ENCODE data around the gene SNAI1. TPM values are rescaled to one million over a fixed set of nuclear protein-coding genes. Genes with fewer than 3 reads are reported as not detected.

Gene SNAI1
- total RNA-seq, 2 experiments from 2014 or later = 1.6 to 3.6 TPM

- H3K9me2 ChIP-seq (ENCODE audit: insufficient read depth, low read length) = no peaks in the 10 kb centered on the region
- H2AFZ ChIP-seq (ENCODE audit: low read length) = peak overlapping the region; percentile 91
- no peak for TF ChIP-seq CTCF (conservative IDR thresholded peaks at IDR 0.05; ENCODE audit: low read length)
- no peak for TF ChIP-seq EZH2phosphoT487 (IDR thresholded peaks at IDR 0.05; ENCODE audit: borderline replicate concordance, low read depth, low read length)
- H3K4me3 ChIP-seq (ENCODE audit: low read depth, low read length, poor library complexity, severe bottlenecking) = peak overlapping the region; percentile 20
- peaks cover 14% of the 10 kb centered on the region for H3K4me1 ChIP-seq (ENCODE audit: insufficient read depth, low read length, poor library complexity, severe bottlenecking)
- POLR2A ChIA-PET = interaction anchor here (0.6 to 3.2 kb wide), 2 partner anchors 10 to 24 kb away, joined by 5 to 10 read pairs; no protein-coding TSS in a partner anchor
- H3K36me3 ChIP-seq (ENCODE audit: insufficient read depth, low read length) = no peaks in the 10 kb centered on the region
- CTCF ChIA-PET (ENCODE audit: unreplicated experiment) = no interaction called here
- H3K4me2 ChIP-seq (ENCODE audit: low read length) = peak overlapping the region; percentile 60
- H3K79me2 ChIP-seq (ENCODE audit: insufficient read depth, low read depth, low read length) = no peaks in the 10 kb centered on the region
- no TSS peak for BruUV-seq (replicated peaks)
- no peaks in the 10 kb centered on the region for H3K9me3 ChIP-seq (ENCODE audit: low read length)
- H3K27ac ChIP-seq (ENCODE audit: low read depth, low read length, poor library complexity, severe bottlenecking) = peak overlapping the region; percentile 14
- no peaks in the 10 kb centered on the region for H4K20me1 ChIP-seq (ENCODE audit: insufficient read depth, low read length)
- DNase-seq (ENCODE audit: low spot score) = peak; percentile 49
- intact Hi-C loops (cut with micrococcal nuclease; ENCODE audit: unreplicated experiment) = no loop called here
Observed at GRCh38 chr20:50023116-50023805, 40.5 kb downstream of the SNAI1 start.

- Histone ChIP-seq H3K9me3 (ENCODE audit: low read length) (no peaks in the 10 kb centered on the region), H3K79me2 (ENCODE audit: insufficient read depth, low read depth, low read length) (no peaks in the 10 kb centered on the region), H3K9me2 (ENCODE audit: insufficient read depth, low read length) (no peaks in the 10 kb centered on the region), H4K20me1 (ENCODE audit: insufficient read depth, low read length) (no peaks in the 10 kb centered on the region), H2AFZ (ENCODE audit: low read length) (no peak overlapping the region), H3K27ac (ENCODE audit: low read depth, low read length, poor library complexity, severe bottlenecking) (no peak overlapping the region), H3K36me3 (ENCODE audit: insufficient read depth, low read length) (no peaks in the 10 kb centered on the region), H3K4me1 (ENCODE audit: insufficient read depth, low read length, poor library complexity, severe bottlenecking) (peaks cover 14% of the 10 kb centered on the region), H3K4me3 (ENCODE audit: low read depth, low read length, poor library complexity, severe bottlenecking) (no peak overlapping the region), H3K4me2 (ENCODE audit: low read length) (no peak overlapping the region)
- TF ChIP-seq CTCF (conservative IDR thresholded peaks at IDR 0.05; ENCODE audit: low read length) = no peak
- no peak for TF ChIP-seq EZH2phosphoT487 (IDR thresholded peaks at IDR 0.05; ENCODE audit: borderline replicate concordance, low read depth, low read length)
- ChIA-PET POLR2A (no interaction called here), CTCF (ENCODE audit: unreplicated experiment) (no interaction called here)
- no TSS peak for BruUV-seq (replicated peaks)
- intact Hi-C loops (cut with micrococcal nuclease; ENCODE audit: unreplicated experiment) = no loop called here
- DNase-seq (ENCODE audit: low spot score) = no peak
Observed at GRCh38 chr20:50026746-50027575, 44.2 kb downstream of the SNAI1 start.

Measured in OCI-LY7 (cell line).